ENCODE results near the gene IMPG1. TPM values are rescaled to one million over a fixed set of nuclear protein-coding genes. Genes with fewer than 3 reads are reported as not detected.

Gene IMPG1
- total and polyA plus RNA-seq, 12 donors: not detected

DNA sequence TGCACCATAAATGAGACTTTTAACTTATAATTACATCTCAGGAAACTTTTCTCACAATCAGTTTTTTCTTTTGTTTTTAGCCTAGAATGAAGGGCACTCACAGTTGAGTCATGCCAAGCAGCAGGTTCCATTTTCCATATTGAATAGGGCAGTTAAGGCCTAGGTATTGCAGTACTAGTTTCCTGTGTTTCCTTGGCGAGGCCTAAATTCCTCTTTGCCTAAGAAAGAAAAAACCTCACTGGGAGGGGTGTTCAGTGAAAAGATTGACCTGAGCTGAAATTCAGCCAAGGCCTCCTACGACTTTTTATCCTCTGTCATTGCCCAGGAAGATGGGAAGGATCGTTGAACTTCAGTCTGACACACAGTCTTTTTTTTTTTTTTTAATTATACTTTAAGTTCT is 85.5 kb downstream of the IMPG1 start:
- H3K9me3 ChIP-seq: peaks cover 0 to 4% (median 0%) of the 10 kb centered on the region in 11 donors
- no peaks in the 10 kb centered on the region for H3K27me3 ChIP-seq
- H3K4me1 ChIP-seq: no peaks in the 10 kb centered on the region
- WGBS, 2 donors: 66 to 72% methylated on average over 3 of the region's 3 CpGs
- no peaks in the 10 kb centered on the region for H3K36me3 ChIP-seq
- intact Hi-C loops (cut with DNase I): no loop called here
- TF ChIP-seq, protein P1, sequence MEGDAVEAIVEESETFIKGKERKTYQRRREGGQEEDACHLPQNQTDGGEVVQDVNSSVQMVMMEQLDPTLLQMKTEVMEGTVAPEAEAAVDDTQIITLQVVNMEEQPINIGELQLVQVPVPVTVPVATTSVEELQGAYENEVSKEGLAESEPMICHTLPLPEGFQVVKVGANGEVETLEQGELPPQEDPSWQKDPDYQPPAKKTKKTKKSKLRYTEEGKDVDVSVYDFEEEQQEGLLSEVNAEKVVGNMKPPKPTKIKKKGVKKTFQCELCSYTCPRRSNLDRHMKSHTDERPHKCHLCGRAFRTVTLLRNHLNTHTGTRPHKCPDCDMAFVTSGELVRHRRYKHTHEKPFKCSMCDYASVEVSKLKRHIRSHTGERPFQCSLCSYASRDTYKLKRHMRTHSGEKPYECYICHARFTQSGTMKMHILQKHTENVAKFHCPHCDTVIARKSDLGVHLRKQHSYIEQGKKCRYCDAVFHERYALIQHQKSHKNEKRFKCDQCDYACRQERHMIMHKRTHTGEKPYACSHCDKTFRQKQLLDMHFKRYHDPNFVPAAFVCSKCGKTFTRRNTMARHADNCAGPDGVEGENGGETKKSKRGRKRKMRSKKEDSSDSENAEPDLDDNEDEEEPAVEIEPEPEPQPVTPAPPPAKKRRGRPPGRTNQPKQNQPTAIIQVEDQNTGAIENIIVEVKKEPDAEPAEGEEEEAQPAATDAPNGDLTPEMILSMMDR (IDR thresholded peaks at IDR 0.05): no peak
- H3K27ac ChIP-seq: no peak overlapping the region
- no peak for ATAC-seq
- no peak for DNase-seq
- H3K4me3 ChIP-seq: no peak overlapping the region

DNA sequence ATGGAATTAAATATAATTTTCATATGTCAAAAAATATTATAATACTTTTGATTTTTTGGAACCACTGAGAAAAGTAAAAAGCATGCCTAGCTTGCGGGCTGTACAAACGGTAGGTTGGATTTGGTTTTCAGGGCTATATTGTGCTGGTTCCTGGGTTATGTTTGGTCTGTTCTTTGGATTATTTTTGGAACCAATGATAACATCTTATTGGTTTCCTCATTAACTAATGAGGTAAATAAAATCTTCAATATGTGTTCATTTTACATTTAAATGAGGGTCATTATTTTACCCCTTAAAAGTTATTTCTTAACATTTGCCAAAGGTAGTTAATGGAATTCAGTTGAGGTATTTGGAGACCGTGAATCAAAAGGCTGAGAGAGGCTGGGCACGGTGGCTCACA is 96.6 kb downstream of the IMPG1 start:
- ATAC-seq: no peak
- 94% methylated on average over 4 of the region's 4 CpGs for WGBS, 2 donors

DNA sequence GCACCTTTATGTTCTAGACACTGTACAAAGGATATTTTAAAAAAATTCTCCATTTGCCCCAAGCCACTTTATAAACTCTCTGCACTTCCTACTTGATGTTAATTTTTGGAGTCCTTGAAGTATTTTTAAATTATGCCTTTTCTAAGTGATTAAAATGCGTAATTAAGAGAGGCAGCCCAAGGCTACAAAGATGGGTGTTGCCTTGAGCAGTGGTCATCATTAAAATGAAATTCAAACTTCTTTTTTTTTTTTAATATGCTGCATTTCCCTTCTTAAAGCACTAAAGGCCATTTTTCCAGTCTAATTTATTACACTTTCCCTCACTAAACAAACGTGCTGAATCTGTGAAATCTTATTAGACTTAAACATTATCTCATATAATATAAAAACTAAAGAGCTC is 102.4 kb downstream of the IMPG1 start:
- no peak overlapping the region for H3K4me3 ChIP-seq
- TF ChIP-seq, protein P1 (IDR thresholded peaks at IDR 0.05): no peak
- no peaks in the 10 kb centered on the region for H3K27me3 ChIP-seq
- H3K9me3 ChIP-seq: no peaks in the 10 kb centered on the region
- intact Hi-C loops (cut with DNase I): no loop called here
- 64 to 75% methylated on average over 2 of the region's 2 CpGs for WGBS, 2 donors
- no peak for DNase-seq
- ATAC-seq: no peak
- no peaks in the 10 kb centered on the region for H3K36me3 ChIP-seq
- H3K27ac ChIP-seq: no peak overlapping the region
- no peaks in the 10 kb centered on the region for H3K4me1 ChIP-seq

More for the DNA sequence above, 96.6 kb downstream of the IMPG1 start:
- intact Hi-C loops (cut with DNase I): no loop called here
- Histone ChIP-seq H3K4me3 (no peak overlapping the region), H3K9me3 (no peaks in the 10 kb centered on the region), H3K27ac (no peak overlapping the region), H3K27me3 (peaks cover 0 to 3% (median 0%) of the 10 kb centered on the region in 7 donors), H3K4me1 (no peaks in the 10 kb centered on the region), H3K36me3 (no peaks in the 10 kb centered on the region)
- TF ChIP-seq, protein P1 (IDR thresholded peaks at IDR 0.05): no peak
- DNase-seq: no peak

DNA sequence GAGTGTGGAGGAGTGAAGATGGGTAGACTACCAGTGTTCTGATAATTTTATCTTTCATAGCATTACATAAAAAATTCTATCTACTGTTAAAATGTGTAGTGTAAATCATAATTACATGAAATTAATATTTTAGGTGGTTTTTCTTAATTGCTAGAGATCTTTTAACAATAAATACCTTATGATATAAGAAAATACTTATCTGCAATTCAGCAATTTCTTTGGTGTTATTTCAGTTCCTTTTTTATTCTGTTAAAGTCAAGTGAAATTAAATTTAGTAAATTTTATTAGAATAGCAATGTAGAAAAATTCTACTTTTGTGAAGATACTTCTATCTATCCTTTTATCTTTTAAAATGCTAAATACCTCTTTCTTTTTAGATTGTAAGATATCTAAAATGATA is 104.3 kb downstream of the IMPG1 start:
- Histone ChIP-seq H3K4me1 (no peaks in the 10 kb centered on the region), H3K4me3 (no peak overlapping the region), H3K27me3 (no peaks in the 10 kb centered on the region), H3K36me3 (no peaks in the 10 kb centered on the region), H3K9me3 (no peaks in the 10 kb centered on the region), H3K27ac (no peak overlapping the region)
- TF ChIP-seq, protein P1 (IDR thresholded peaks at IDR 0.05): no peak
- no peak for ATAC-seq
- no peak for DNase-seq
- intact Hi-C loops (cut with DNase I): no loop called here

DNA sequence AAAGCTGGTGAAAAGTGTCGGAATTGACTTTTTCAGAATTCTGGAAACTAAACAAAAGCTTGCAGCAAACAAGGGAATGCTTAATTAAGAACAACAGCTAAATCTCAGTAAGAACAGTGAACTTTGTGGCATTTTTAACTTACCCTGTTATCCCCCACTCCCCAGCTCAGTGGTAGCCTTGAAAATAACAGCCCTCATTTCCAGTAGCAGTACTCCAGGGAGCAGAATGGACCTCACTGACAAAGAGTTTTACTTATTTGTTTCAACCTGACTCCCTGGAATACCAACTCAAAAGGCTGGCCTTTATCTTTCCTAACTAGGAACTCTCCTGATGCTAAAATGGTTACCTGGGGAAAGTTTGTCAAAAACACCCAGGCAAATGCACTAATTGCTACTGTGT is 108.9 kb downstream of the IMPG1 start:
- DNase-seq (no peak), ATAC-seq (no peak)
- intact Hi-C loops (cut with DNase I): no loop called here
- Histone ChIP-seq H3K9me3 (peaks cover 0 to 4% (median 0%) of the 10 kb centered on the region in 11 donors), H3K36me3 (no peaks in the 10 kb centered on the region), H3K4me3 (no peak overlapping the region), H3K27me3 (no peaks in the 10 kb centered on the region), H3K27ac (no peak overlapping the region), H3K4me1 (no peaks in the 10 kb centered on the region)
- TF ChIP-seq, protein P1 (IDR thresholded peaks at IDR 0.05): no peak
- WGBS, 2 donors: 88% methylated on average over 1 of the region's 1 CpG

Data from heart right ventricle (tissue), 16 donors.